DND-41 (cell line): ENCODE measurements around the gene MCFD2.

Source experiments
- ATAC-seq: fragments of 200-7000 bp; cut with Tn5 transposase; 3 replicates; pipeline ENCODE4 v1.9.1; 2021; ENCODE audit warnings: low read depth; ENCODE audit not compliant: insufficient read depth
- DNase-seq: peaks from one replicate; pipeline ENCODE4 v3.0.0-alpha.2; 2020
- H2AFZ ChIP-seq: 2 replicates; pipeline ENCODE4 v1.6.0; 2012; ENCODE audit warnings: low read depth, low read length
- H3K27ac ChIP-seq: 2 replicates; pipeline ENCODE4 v1.5.1; 2012; ENCODE audit warnings: low read length, inconsistent platforms
- H3K27me3 ChIP-seq: fragments of 200-600 bp; sonication (generic); 2 replicates; pipeline ENCODE4 v1.6.0; 2012; ENCODE audit warnings: low read length, mild to moderate bottlenecking, inconsistent platforms; ENCODE audit not compliant: insufficient read depth, poor library complexity
- H3K36me3 ChIP-seq: 2 replicates; pipeline ENCODE4 v1.5.1; 2012; ENCODE audit warnings: low read length, inconsistent platforms; ENCODE audit not compliant: insufficient read depth
- H3K4me1 ChIP-seq: 2 replicates; pipeline ENCODE4 v1.5.1; 2012; ENCODE audit warnings: mild to moderate bottlenecking, low read length; ENCODE audit not compliant: insufficient read depth
- H3K4me2 ChIP-seq: 2 replicates; pipeline ENCODE4 v1.6.0; 2012; ENCODE audit warnings: mild to moderate bottlenecking, moderate library complexity, low read length, inconsistent platforms; ENCODE audit not compliant: insufficient read depth
- H3K4me3 ChIP-seq, 2 experiments: fragments of 200-600 bp in 1 of 2; shearing (Covaris generic) in 1 of 2; 2 replicates each; pipeline ENCODE4 v1.5.1; 2012 to 2016; ENCODE audit warnings: inconsistent platforms in 2 of 2, low read length in 2 of 2, mild to moderate bottlenecking in 2 of 2, low read depth in 1 of 2, moderate library complexity in 1 of 2
- H3K79me2 ChIP-seq: 2 replicates; pipeline ENCODE4 v1.6.0; 2012; ENCODE audit warnings: low read length, inconsistent platforms; ENCODE audit not compliant: insufficient read depth
- H3K9ac ChIP-seq: 2 replicates; pipeline ENCODE4 v1.6.0; 2012; ENCODE audit warnings: low read depth, mild to moderate bottlenecking, inconsistent platforms, low read length, moderate library complexity
- H3K9me3 ChIP-seq: 2 replicates; pipeline ENCODE4 v1.5.1; 2012; ENCODE audit warnings: low read length, moderate library complexity, mild to moderate bottlenecking, inconsistent platforms; ENCODE audit not compliant: insufficient read depth, severe bottlenecking
- H4K20me1 ChIP-seq: 2 replicates; pipeline ENCODE4 v1.6.0; 2012; ENCODE audit warnings: low read length; ENCODE audit not compliant: insufficient read depth
- CTCF ChIP-seq: IDR thresholded peaks from 2 replicates; pipeline ENCODE4 v1.5.1; 2012; ENCODE audit warnings: borderline replicate concordance, low read length, moderate library complexity, mild to moderate bottlenecking; ENCODE audit not compliant: poor library complexity, severe bottlenecking; ENCODE audit errors: extremely low read depth
- EZH2 ChIP-seq: IDR thresholded peaks from 3 replicates; pipeline ENCODE4 v1.6.1; 2012; ENCODE audit warnings: borderline replicate concordance, low read depth, mild to moderate bottlenecking, moderate library complexity, low read length, inconsistent platforms; ENCODE audit not compliant: severe bottlenecking

The MCFD2 gene

GRCh38 chr2:46872902-46873603 is 42.6 kb downstream of the MCFD2 start:
- Histone ChIP-seq H3K27ac (no peak overlapping the region), H3K4me3 (no peak overlapping the region), H3K4me1 (no peaks in the 10 kb centered on the region), H3K27me3 (no peaks in the 10 kb centered on the region), H2AFZ (no peak overlapping the region), H3K9me3 (no peaks in the 10 kb centered on the region), H3K4me2 (no peak overlapping the region), H3K9ac (no peak overlapping the region), H3K79me2 (no peaks in the 10 kb centered on the region), H4K20me1 (no peaks in the 10 kb centered on the region), H3K36me3 (no peaks in the 10 kb centered on the region)
- ATAC-seq, result no peak
- TF ChIP-seq EZH2, result no peak
- DNase-seq, result no peak

DNA sequence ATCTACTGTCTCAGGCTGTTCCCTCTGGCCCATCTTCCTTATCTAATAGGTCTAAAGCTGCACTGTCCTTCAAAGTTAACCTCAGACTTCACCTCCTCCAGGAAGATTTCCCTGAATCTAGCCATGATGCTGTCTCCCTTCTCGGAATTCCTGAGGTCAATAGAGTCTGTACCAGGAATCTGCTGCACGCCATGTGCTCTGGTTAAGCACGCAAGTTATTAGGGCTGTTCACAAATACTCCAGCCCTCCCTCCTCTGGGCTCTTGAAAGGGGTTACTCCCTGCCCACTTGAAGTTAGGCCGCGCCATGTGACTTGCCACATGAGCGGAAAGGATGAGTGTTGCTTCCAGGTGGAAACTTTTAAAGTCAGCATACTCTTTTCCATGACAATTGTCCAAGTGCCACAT is 43.6 kb downstream of the MCFD2 start:
- Histone ChIP-seq H3K36me3 (no peaks in the 10 kb centered on the region), H3K27ac (no peak overlapping the region), H4K20me1 (no peaks in the 10 kb centered on the region), H3K9me3 (no peaks in the 10 kb centered on the region), H3K79me2 (no peaks in the 10 kb centered on the region), H3K27me3 (no peaks in the 10 kb centered on the region), H3K4me1 (no peaks in the 10 kb centered on the region), H2AFZ (no peak overlapping the region), H3K4me2 (no peak overlapping the region), H3K4me3 (no peak overlapping the region), H3K9ac (no peak overlapping the region)
- no peak for TF ChIP-seq CTCF
- TF ChIP-seq EZH2, result no peak
- ATAC-seq, result no peak
- no peak for DNase-seq

DNA sequence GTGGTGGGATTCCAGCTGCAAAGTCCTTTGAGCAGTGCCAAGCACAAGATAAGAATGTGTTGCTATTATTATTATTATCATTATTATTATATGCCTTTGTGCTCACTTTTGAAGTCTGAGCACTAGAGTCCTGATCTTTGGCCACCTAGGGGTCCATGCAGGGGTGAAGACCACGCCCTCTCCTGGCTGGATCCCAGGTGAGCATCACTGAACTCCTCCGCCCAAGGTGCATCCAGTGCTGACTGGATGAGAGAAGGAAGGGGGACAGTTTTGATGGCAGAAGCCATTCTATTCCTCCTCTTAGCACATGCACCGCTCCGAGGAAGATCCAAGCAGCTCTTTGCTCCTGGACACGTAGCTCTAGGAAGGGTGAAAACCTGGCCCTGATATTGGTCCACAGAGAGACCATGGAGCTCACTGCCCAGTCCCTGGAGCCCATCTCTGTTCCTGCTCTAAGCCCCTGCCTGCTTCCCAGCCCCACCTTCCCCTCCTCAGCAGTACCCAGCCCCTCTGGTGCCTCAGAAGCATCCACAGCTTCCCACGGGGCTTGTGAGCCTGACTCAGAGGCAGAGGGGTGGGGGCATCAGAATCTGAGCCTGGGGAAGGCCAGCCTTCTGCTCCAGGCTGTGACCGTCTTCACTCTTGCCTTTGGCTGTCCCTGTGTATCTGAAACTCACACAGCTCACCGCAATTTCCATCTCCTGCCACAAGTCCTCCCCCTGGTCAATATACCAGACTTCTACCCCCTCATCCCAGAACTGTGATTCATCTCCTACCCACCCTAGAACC is 45.4 kb downstream of the MCFD2 start:
- ATAC-seq (no peak), DNase-seq (no peak)
- H2AFZ ChIP-seq, result no peak overlapping the region
- no peaks in the 10 kb centered on the region for H3K4me1 ChIP-seq
- no peaks in the 10 kb centered on the region for H4K20me1 ChIP-seq
- TF ChIP-seq EZH2, result no peak
- TF ChIP-seq CTCF, result no peak
- H3K9me3 ChIP-seq, result no peaks in the 10 kb centered on the region
- no peak overlapping the region for H3K4me2 ChIP-seq
- H3K27ac ChIP-seq, result no peak overlapping the region
- no peaks in the 10 kb centered on the region for H3K36me3 ChIP-seq
- H3K79me2 ChIP-seq, result no peaks in the 10 kb centered on the region
- no peak overlapping the region for H3K9ac ChIP-seq
- H3K4me3 ChIP-seq, result no peak overlapping the region
- no peaks in the 10 kb centered on the region for H3K27me3 ChIP-seq

DNA sequence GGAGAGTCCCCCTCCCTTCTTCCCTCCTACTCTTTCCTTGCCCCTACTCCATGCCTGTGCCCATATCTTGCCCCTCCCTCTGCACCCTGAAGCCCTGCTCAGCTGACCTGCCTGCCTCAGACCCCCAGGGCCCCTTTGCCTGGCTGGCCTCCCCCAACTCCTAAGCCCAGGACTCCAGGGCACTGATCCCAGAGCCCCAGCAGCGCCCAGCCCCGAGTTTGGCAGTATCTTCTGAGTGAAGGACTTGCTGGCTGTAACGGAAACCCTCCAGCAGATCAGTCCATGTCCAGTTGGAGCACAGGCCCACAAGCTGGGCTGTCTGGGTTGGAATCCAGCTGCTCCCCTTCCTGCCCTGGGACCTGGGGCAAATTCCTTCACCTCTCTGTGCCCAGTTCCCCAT is 46.0 kb downstream of the MCFD2 start:
- Histone ChIP-seq H2AFZ (no peak overlapping the region), H3K36me3 (no peaks in the 10 kb centered on the region), H3K9ac (no peak overlapping the region), H3K9me3 (no peaks in the 10 kb centered on the region), H3K27ac (no peak overlapping the region), H3K4me1 (no peaks in the 10 kb centered on the region), H3K4me2 (no peak overlapping the region), H3K4me3 (no peak overlapping the region), H4K20me1 (no peaks in the 10 kb centered on the region), H3K79me2 (no peaks in the 10 kb centered on the region), H3K27me3 (no peaks in the 10 kb centered on the region)
- ATAC-seq (no peak), DNase-seq (no peak)
- TF ChIP-seq EZH2 (no peak), CTCF (no peak)
